GM10266 (cell line): ENCODE measurements around the gene DHRSX.

Experiments
- DNase-seq: peaks from one replicate; pipeline ENCODE4 v3.0.0; 2012; ENCODE audit errors: extremely low spot score
- CTCF ChIP-seq: IDR thresholded peaks from 2 replicates; pipeline ENCODE4 v1.5.1; 2012; ENCODE audit warnings: mild to moderate bottlenecking, low read depth; ENCODE audit not compliant: control insufficient read depth, insufficient read depth; ENCODE audit errors: missing control alignments

The DHRSX gene

DNA sequence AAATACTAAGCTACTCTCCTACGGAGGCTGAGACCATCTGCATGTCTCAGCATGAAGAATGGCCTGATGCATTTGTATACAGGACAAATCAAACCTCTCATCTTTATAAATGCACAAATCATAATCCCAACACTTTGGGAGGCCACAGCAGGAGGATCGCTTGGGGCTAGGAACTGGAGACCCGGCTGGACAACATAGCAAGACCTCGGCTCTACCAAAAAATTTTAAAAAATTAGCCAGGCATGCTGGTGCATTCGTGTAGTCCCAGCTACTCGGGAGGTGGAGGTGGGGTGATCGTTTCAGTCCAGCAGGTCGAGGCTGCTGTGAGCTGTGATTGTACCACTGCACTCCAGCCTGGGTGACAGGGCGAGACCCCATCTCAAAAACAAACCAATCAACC, 262.8 kb downstream of the DHRSX start:
- no peak for TF ChIP-seq CTCF
- DNase-seq = no peak

DNA sequence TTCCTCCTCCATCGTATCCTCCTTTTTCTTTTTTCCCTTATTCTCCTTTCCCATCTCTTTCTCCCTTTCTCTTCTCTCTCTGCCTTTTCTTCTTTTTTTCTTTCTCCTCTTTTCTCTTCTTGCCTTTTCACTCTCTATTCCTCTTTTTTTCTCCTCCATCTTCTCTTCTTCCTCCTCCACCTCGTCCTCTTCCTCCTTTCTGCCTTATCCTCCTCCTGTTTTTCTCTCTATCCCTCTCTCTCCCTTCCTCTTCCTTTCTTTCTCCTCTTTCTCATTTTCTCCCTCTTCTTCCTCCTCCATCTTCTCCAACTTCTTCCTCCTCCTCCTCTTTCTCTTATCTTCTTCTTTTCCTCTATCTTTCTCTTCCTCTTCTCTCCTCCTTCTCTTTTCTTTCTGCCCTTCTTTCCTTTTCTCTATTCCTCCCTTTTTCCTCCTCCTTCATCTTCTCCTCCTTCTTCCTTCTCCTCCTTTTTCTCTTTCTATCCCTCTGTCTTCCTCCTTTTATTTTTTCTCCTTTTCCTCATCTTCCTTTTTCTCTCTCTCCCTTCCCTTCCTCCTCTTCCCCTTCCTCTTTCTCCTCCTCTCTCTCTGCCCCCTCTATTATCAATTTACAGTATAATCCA, 269.1 kb downstream of the DHRSX start:
- no peak for DNase-seq
- no peak for TF ChIP-seq CTCF

DNA sequence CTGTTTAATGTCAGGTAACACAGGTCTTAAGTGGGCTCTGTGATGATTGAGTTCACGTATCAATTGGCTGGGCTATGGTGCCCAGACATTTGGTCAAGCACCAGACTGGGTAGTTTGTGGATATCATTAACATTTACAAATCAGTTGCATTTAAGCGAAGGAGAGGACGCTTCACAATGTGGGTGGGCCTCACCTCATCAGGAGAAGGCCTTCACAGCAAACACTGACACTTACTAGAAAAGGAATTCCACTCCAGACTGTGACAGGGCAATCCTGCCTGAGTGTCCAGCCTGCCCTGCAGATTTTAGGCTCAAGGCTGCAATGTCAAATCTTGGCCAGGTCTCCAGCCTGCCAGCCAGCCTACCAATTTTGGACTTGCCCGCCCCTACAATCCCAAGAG, 270.3 kb downstream of the DHRSX start:
- no peak for TF ChIP-seq CTCF
- DNase-seq = no peak

GRCh38 chrX:2228536-2228935, 272.2 kb downstream of the DHRSX start:
- DNase-seq = no peak
- TF ChIP-seq CTCF = no peak

DNA sequence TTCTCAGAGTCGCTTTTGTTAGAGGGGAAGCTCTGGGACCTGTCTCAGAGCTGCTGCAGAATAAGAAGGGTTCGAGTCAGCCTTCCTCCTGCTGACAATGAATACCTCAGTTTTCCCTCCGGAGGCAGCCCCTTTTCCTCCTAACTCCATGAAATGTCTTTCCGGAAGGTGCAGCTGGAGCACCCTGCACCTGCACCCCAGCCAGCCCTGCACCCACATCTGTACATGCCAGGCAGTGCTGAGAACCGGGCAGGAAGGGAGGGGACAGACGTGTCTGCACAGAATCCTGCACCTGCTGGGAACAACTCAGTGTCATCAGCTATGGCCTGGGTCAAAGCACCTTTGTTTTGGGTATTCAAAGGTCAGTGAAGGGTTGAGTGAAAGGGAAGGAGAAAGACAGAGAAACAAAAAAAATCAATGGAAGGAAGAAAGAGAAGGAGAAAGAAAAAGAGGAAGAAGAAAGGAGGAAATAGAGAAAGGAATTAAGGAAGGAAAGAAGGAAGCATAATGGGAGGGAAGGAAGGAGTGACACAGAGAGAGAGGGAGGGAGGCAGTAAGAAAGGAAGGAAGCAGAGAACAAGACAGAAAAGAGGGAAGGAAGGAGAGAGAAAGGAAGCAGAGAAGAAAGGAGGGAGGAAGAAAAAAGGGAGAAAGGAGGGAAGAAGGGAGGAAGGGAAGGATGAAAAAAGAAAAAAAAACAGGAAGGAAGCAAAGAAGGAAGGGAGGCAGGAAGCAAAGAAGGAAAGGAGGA, 273.7 kb downstream of the DHRSX start:
- DNase-seq = no peak
- TF ChIP-seq CTCF = no peak

DNA sequence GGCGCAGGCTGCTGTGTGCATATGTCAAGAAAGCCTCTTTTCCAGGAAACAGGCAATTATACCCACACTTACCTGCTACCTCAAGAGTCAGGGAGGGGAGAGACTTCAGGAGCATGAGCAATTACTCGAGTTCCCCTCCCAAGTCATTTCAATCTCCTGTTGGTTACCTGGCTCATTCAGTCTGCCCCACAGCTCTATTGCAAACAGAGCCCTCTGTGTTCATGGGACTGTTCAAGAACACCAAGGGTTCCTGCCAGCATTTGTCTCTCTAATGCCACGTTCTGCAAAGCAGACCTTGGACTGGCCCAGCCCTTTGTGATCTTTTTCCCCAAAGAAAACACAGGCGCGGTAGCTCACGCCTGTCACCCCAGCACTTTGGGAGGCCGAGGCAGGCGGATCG, 274.6 kb downstream of the DHRSX start:
- no peak for DNase-seq
- no peak for TF ChIP-seq CTCF

DNA sequence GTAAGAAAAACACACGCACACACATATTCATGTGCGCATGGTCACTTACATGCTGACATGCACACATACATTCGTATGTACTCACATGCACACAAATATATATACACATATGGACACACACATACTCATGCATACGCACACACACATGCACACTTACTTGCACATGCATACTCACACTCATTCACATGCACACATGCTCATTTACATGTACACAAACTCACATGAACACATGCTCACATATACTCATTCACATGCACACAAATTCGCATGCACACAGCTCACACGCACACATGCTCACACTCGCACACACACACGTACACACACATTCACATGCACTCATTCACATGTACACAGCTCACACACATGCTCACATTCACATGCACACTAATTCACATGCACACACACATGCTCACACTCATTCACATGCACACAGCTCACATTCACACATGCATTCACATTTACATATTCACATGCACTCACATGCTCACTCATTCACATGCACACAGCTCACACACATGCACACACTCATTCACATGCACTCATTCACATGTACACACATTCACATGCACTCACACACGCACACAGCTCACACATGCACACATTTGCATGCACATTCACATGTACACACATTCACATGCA, 276.1 kb downstream of the DHRSX start:
- no peak for TF ChIP-seq CTCF
- no peak for DNase-seq
